ENCODE measurements around the gene SPP1. TPM values are rescaled to one million over a fixed set of nuclear protein-coding genes. Genes with fewer than 3 reads are reported as not detected.

The SPP1 gene
- total RNA-seq, 2 experiments from 2014 or later, result 0.45 TPM; not detected in 1

DNA sequence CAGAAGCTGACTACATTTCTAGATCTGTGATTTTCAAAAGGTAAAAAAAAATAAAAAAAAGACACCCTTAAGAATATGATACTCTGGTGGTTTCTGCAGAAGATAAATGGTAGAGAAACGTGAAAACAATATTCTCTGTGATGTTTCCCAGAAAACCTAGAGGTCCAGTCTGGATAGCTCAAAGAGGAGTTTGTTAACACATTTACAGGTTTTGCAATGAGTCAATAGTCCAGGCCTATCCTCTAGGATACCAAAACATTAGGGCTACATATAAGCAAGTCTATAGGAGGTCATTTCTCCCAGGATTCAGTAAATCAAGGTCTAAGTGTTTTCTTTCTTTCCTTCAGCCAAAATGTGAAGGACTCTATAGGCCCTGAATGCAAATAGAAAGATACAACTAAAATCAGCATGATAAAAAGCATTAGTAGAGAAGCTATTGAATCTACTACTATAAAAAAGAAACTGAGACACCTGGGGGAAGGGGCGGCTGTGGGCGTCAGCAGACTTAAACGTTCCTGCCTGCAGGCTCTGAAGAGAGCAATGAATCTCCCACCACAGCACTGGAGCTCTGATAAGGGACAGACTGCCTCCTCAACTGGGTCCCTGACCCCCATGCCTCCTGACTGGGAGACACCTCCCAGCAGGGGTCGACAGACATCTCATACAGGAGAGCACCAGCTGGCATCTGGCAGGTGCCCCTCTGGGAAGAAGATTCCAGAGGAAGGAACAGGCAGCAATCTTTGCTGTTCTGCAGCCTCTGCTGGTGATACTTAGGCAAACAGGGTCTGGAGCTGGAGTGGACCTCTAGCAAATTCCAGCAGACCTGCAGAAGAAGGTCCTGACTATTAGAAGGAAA, 33.7 kb upstream of the SPP1 start:
- POLR2A ChIA-PET, result no interaction called here

DNA sequence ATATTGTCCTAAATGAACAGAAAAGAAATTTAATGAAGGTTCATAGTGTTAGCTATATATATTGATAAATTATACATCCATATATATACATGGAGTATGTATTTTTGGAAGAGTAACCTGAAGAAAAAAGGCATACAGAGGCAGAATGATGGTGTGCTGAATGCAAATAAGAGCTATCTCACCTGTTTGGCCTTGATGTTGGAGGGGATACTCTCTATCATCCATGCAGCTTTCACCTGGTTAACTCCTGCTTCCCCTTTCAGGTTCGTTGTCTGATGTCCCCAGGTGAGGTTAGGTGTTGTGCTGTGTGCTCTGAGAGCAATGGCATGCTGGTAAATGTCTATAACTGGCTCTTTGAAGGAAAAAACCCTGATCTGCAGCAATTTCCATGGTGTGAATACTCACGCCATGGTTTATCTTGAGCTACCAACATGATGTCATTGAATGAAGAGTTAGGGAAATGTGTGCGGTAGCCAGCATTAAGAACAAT, 31.8 kb upstream of the SPP1 start:
- no peak overlapping the region for H3K27ac Mint-ChIP-seq
- no peaks in the 10 kb centered on the region for H3K4me1 Mint-ChIP-seq (ENCODE audit: low read depth)
- CTCF ChIA-PET, result interaction anchor here (0.8 to 1.7 kb wide), 3 partner anchors 29 to 91 kb away, joined by 3 to 4 read pairs (median 4); no protein-coding TSS in a partner anchor
- no peaks in the 10 kb centered on the region for H3K36me3 Mint-ChIP-seq
- POLR2A ChIA-PET, result no interaction called here
- peaks cover 13% of the 10 kb centered on the region for H3K27me3 Mint-ChIP-seq
- H3K9me3 Mint-ChIP-seq, result no peaks in the 10 kb centered on the region
- no peak for DNase-seq
- H3K4me3 Mint-ChIP-seq, result no peak overlapping the region
- intact Hi-C loops (cut with micrococcal nuclease), result no loop called here

More for the DNA sequence above, 33.7 kb upstream of the SPP1 start:
- Mint-ChIP-seq H3K4me1 (ENCODE audit: low read depth) (no peaks in the 10 kb centered on the region), H3K9me3 (no peaks in the 10 kb centered on the region), H3K27me3 (peaks cover 12% of the 10 kb centered on the region), H3K36me3 (no peaks in the 10 kb centered on the region), H3K4me3 (no peak overlapping the region), H3K27ac (no peak overlapping the region)
- CTCF ChIA-PET, result no interaction called here
- intact Hi-C loops (cut with micrococcal nuclease), result no loop called here
- no peak for DNase-seq

DNA sequence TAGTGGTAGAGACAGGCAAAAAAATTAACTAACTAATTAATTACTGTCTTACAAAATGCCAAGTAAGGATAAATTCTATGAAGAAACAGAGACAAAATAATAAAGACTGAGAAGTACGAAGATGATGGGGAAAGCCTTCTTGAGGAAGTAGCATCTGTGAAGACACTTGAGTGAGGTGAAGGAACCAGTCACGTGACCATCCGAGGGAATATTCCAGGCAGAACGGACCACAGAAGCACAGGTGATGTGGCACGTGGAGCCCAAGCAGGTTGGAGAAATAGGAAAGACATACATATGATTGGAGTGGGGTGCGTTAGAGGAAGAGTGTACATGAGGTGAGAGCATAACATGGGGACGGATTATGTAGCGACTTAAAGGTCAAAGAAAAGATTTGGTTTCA, 30.5 kb upstream of the SPP1 start:
- no peaks in the 10 kb centered on the region for H3K4me1 Mint-ChIP-seq (ENCODE audit: low read depth)
- no peak overlapping the region for H3K4me3 Mint-ChIP-seq
- peaks cover 10% of the 10 kb centered on the region for H3K27me3 Mint-ChIP-seq
- ChIA-PET POLR2A (no interaction called here), CTCF (interaction anchor here (1.7 kb wide), 1 partner anchor 29 kb away, joined by 4 read pairs; no protein-coding TSS in a partner anchor)
- intact Hi-C loops (cut with micrococcal nuclease), result no loop called here
- H3K27ac Mint-ChIP-seq, result no peak overlapping the region
- H3K36me3 Mint-ChIP-seq, result no peaks in the 10 kb centered on the region
- no peaks in the 10 kb centered on the region for H3K9me3 Mint-ChIP-seq
- DNase-seq, result no peak

DNA sequence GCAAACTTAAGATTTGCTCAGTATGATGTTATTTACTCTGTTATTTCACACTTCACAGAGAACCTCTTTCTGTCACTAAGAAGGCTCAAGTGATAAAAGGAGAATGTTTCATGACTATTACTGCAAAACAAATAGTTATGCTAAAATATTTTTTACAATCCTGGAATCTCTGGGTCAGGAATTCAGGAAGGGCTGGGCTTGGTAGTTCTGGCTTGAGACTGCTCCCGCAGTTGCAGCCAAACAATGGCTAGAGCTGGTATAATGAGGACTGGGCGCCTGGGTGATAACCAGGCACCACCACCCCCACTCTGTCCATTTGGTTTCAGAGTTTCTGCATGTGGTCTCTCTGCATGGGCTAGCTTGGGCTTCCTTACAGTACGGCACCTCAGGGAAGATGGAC, 28.7 kb upstream of the SPP1 start:
- DNase-seq, result no peak
- no peaks in the 10 kb centered on the region for H3K4me1 Mint-ChIP-seq (ENCODE audit: low read depth)
- H3K27ac Mint-ChIP-seq, result no peak overlapping the region
- ChIA-PET CTCF (no interaction called here), POLR2A (no interaction called here)
- intact Hi-C loops (cut with micrococcal nuclease), result no loop called here
- no peaks in the 10 kb centered on the region for H3K36me3 Mint-ChIP-seq
- H3K27me3 Mint-ChIP-seq, result peaks cover 5% of the 10 kb centered on the region
- H3K4me3 Mint-ChIP-seq, result no peak overlapping the region
- no peaks in the 10 kb centered on the region for H3K9me3 Mint-ChIP-seq

DNA sequence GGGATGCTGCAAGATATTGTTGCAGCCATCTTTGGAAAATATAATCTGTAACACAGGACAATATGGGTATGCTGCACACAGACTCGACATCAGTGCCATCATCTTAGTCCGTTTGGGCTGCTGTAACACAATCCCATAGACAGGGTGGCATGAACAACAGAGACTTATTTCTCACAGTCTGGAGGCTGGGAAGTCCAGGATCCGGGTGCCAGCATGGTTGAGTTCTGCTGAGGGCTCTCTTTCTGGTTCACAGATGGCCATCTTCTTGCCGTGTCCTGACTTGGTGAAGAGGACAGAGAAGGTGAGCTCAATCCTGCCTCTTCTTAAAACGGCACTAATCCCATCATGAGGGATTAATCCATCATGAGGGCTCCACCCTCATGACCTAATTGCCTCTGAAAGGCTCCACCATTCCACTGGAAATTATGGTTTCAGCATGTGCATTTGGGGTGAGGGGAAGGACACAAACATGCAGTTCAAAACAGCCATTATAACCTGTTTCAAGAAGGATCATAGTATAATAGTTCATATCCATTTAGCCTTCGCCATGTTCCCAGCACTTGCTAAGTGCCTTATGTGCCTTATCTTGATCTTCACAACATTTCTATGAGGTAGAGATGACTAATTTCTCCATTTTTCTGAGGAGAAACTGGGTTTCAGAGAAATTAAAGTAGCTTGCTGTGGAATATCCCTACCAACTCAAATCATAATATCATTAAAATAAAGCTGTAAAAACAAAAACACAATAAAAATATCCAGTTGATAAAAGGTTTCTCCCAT, 27.9 kb upstream of the SPP1 start:
- Mint-ChIP-seq H3K27ac (no peak overlapping the region), H3K36me3 (no peaks in the 10 kb centered on the region), H3K9me3 (no peaks in the 10 kb centered on the region), H3K4me3 (no peak overlapping the region), H3K27me3 (peaks cover 9% of the 10 kb centered on the region), H3K4me1 (ENCODE audit: low read depth) (no peaks in the 10 kb centered on the region)
- CTCF ChIA-PET, result interaction anchor here (0.6 kb wide), 1 partner anchor 26 kb away, joined by 3 read pairs; no protein-coding TSS in a partner anchor
- POLR2A ChIA-PET, result no interaction called here
- no peak for DNase-seq
- intact Hi-C loops (cut with micrococcal nuclease), result no loop called here

DNA sequence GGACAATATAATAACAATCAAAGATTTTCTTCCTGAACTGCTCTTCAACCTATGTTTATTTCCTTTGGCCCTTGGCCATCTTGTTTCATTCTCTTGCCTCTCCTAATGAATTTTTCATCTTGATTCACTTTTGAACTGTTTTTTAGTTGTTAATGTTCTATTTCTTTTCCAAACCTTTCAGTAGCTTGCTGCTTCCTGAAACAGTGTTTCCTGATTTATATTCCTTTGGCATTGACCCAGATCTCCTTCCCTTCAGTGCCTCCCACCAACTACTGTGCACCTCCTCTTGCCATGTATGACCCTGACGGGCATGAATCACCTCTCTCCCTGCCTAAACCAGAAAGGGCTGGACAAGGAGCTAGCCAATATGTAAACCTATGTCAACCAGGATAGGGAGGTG, 25.6 kb upstream of the SPP1 start:
- DNase-seq, result no peak
- Mint-ChIP-seq H3K27ac (no peak overlapping the region), H3K36me3 (no peaks in the 10 kb centered on the region), H3K4me3 (no peak overlapping the region), H3K4me1 (ENCODE audit: low read depth) (no peaks in the 10 kb centered on the region), H3K9me3 (no peaks in the 10 kb centered on the region), H3K27me3 (peaks cover 9% of the 10 kb centered on the region)
- intact Hi-C loops (cut with micrococcal nuclease), result no loop called here
- POLR2A ChIA-PET, result no interaction called here
- CTCF ChIA-PET, result no interaction called here

DNA sequence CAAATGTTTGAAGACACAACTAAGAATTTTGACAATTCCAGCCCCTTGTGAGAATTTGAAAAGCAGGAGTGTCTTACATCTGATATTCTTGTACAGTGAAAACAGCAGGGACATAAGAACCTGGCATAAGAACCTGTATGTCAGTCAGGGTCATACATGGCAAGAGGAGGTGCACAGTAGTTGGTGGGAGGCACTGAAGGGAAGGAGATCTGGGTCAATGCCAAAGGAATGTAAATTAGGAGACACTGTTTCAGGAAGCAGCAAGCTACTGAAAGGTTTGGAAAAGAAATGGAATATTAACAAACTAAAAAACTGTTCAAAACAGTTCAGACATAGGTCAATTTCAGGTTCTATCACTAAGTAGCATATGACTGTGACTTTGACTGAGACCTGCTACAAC, 25.0 kb upstream of the SPP1 start:
- intact Hi-C loops (cut with micrococcal nuclease), result no loop called here
- Mint-ChIP-seq H3K4me3 (no peak overlapping the region), H3K9me3 (no peaks in the 10 kb centered on the region), H3K4me1 (ENCODE audit: low read depth) (no peaks in the 10 kb centered on the region), H3K27me3 (peaks cover 9% of the 10 kb centered on the region), H3K27ac (no peak overlapping the region), H3K36me3 (no peaks in the 10 kb centered on the region)
- POLR2A ChIA-PET, result no interaction called here
- DNase-seq, result no peak
- CTCF ChIA-PET, result no interaction called here

DNA sequence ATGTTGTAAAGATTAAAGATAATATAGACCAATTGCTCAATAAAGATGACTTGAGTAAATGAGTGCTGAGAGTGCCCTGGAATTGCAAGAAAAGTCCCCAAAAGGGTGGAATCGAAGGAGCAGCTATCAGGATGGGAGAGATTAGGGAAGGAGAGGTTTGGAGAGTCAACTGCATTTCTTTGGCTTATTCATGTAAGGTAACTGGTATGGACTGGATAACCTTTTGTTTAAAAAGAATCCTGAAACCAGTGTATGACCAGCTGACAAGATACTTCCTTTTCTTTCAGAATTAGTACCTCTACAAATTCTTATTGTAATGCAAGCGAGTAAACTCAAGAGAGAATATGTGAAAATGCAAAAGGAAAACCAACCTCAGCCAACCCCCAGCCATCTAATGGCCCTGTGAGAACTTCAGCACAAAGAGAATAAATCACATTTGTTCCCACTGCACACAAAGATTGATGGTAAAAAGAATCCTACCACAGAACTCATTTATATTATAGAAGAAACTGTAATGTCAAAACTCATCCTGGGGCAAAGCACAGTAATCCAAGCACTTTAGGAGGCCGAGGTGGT, 24.5 kb upstream of the SPP1 start:
- Mint-ChIP-seq H3K4me1 (ENCODE audit: low read depth) (no peaks in the 10 kb centered on the region), H3K36me3 (no peaks in the 10 kb centered on the region), H3K9me3 (no peaks in the 10 kb centered on the region), H3K27me3 (peaks cover 9% of the 10 kb centered on the region), H3K27ac (no peak overlapping the region), H3K4me3 (no peak overlapping the region)
- ChIA-PET POLR2A (no interaction called here), CTCF (no interaction called here)
- intact Hi-C loops (cut with micrococcal nuclease), result no loop called here
- DNase-seq, result no peak

DNA sequence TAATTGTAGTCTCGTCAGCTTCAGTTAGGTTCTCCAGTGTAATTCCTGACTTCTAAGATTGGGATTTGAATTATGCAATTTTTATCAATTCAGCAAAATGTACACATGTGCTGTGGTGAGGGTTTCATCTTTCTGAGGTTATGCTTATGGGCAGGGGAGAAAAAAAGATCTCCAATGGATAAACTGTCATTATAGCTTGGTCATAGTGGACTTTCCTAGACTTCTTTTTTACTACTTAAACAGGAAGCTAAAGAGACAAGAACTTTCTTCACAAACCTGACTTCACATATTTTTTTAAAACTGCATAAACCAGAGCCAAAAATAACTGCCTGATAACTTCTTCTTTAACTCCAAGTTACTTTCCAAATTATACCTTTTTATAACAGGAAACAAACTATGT, 21.7 kb upstream of the SPP1 start:
- no peak overlapping the region for H3K27ac Mint-ChIP-seq
- H3K9me3 Mint-ChIP-seq, result no peaks in the 10 kb centered on the region
- H3K4me1 Mint-ChIP-seq (ENCODE audit: low read depth), result no peaks in the 10 kb centered on the region
- H3K27me3 Mint-ChIP-seq, result peaks cover 4% of the 10 kb centered on the region
- POLR2A ChIA-PET, result no interaction called here
- intact Hi-C loops (cut with micrococcal nuclease), result no loop called here
- no peaks in the 10 kb centered on the region for H3K36me3 Mint-ChIP-seq
- no peak overlapping the region for H3K4me3 Mint-ChIP-seq
- DNase-seq, result no peak
- CTCF ChIA-PET, result interaction anchor here (0.5 kb wide), 1 partner anchor 39 kb away, joined by 3 read pairs; no protein-coding TSS in a partner anchor

DNA sequence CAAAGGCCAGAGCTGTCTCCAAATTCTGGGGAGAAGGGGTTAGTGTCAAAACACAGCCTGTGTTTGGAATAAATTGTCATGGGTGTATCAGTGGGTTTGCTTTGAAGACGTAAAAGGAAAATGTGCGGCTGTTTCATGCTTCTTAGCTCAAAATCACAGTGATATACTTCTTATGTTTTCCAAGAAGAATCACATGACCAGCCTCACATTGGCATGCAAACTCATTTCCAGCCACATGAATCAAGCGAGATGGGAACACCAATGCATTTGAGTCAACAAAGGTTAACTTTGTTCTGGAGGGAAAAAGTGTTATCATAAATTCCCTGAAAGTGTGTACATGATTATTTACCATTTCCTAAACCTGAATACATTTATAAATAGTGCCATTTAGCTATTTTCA, 19.0 kb upstream of the SPP1 start:
- CTCF ChIA-PET, result no interaction called here
- H3K27ac Mint-ChIP-seq, result no peak overlapping the region
- H3K9me3 Mint-ChIP-seq, result no peaks in the 10 kb centered on the region
- no peak for DNase-seq
- H3K4me3 Mint-ChIP-seq, result no peak overlapping the region
- intact Hi-C loops (cut with micrococcal nuclease), result no loop called here
- no peaks in the 10 kb centered on the region for H3K36me3 Mint-ChIP-seq
- POLR2A ChIA-PET, result no interaction called here
- H3K27me3 Mint-ChIP-seq, result peaks cover 4% of the 10 kb centered on the region
- H3K4me1 Mint-ChIP-seq (ENCODE audit: low read depth), result no peaks in the 10 kb centered on the region

DNA sequence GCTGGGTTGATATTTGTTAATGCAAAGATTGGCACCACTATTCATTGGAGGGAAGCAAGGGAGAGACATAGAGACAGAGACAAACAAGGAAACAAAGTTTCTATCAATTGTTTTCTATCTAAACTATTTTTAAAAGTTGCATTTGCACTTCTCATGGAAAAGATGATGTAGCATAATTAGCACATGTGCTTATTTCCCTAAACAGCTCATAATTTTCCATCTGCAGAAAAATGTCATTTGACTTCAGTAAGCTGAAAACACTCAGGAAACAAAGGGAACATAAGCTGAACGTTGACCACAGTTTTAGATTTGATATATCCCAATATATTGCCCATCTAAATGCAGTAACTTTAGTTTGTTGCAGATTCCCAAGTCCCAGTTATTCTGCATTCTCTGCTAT, 18.5 kb upstream of the SPP1 start:
- Mint-ChIP-seq H3K9me3 (no peaks in the 10 kb centered on the region), H3K27ac (no peak overlapping the region), H3K4me1 (ENCODE audit: low read depth) (no peaks in the 10 kb centered on the region), H3K36me3 (no peaks in the 10 kb centered on the region), H3K27me3 (peaks cover 1% of the 10 kb centered on the region), H3K4me3 (no peak overlapping the region)
- POLR2A ChIA-PET, result no interaction called here
- CTCF ChIA-PET, result interaction anchor here (0.7 to 1.0 kb wide), 2 partner anchors 17 to 29 kb away, joined by 3 to 5 read pairs; no protein-coding TSS in a partner anchor
- intact Hi-C loops (cut with micrococcal nuclease), result no loop called here
- no peak for DNase-seq

DNA sequence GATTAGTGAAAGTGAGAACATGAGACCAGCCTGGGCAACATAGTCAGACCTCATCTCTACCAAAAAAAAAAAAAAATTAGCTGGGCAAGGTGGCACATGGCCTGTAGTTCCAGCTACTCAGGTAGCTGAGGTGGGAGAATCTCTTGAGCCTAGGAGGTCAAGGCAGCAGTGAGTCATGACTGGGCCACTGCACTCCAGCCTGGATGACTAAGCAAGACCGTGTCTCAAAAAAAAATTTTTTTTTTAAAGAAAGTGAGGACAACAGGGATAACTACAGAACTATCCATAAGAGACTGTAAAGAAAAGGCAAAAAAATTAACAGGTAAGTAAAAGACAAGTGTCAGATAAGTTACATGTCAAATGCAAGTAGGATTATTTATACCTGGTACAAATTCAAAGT, 13.5 kb upstream of the SPP1 start:
- H3K27ac Mint-ChIP-seq, result no peak overlapping the region
- ChIA-PET POLR2A (no interaction called here), CTCF (interaction anchor here (1.5 kb wide), 1 partner anchor 11 kb away, joined by 7 read pairs; no protein-coding TSS in a partner anchor)
- intact Hi-C loops (cut with micrococcal nuclease), result no loop called here
- H3K36me3 Mint-ChIP-seq, result no peaks in the 10 kb centered on the region
- no peak for DNase-seq
- peaks cover 6% of the 10 kb centered on the region for H3K27me3 Mint-ChIP-seq
- H3K9me3 Mint-ChIP-seq, result no peaks in the 10 kb centered on the region
- no peaks in the 10 kb centered on the region for H3K4me1 Mint-ChIP-seq (ENCODE audit: low read depth)
- no peak overlapping the region for H3K4me3 Mint-ChIP-seq
